Measurements from ENCODE around the gene RCOR3. TPM values are rescaled to one million over a fixed set of nuclear protein-coding genes. Genes with fewer than 3 reads are reported as not detected.

The RCOR3 gene
- total and polyA plus RNA-seq, 10 of the 15 experiments (the other 5 are each of a cell fraction or from before 2014, with no cell fraction given) = 8.0 to 55.0 (median 25.1) TPM

DNA sequence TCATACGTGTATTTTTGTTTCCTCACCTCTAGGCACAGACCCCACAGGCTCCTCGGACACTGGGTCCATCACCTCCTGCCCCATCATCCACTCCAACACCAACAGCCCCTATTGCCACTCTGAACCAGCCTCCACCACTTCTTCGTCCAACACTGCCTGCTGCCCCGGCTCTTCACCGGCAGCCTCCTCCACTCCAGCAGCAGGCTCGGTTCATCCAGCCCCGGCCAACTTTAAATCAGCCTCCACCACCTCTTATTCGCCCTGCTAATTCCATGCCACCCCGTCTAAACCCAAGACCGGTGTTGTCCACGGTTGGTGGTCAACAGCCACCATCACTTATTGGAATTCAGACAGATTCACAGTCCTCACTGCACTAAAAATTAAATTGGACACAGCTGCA is 54.2 kb downstream of the RCOR3 start (continued):
- TF ChIP-seq IKZF1 (conservative IDR thresholded peaks at IDR 0.05) = no peak
- no peak for TF ChIP-seq TCF7 (IDR thresholded peaks at IDR 0.05; ENCODE audit: borderline replicate concordance)
- TF ChIP-seq CEBPB (IDR thresholded peaks at IDR 0.05; ENCODE audit: borderline replicate concordance in 1 of 2, low read depth in 2 of 2, low read length in 2 of 2) = no peak
- no peak for TF ChIP-seq GABPA (IDR thresholded peaks at IDR 0.05; ENCODE audit: low read depth)

DNA sequence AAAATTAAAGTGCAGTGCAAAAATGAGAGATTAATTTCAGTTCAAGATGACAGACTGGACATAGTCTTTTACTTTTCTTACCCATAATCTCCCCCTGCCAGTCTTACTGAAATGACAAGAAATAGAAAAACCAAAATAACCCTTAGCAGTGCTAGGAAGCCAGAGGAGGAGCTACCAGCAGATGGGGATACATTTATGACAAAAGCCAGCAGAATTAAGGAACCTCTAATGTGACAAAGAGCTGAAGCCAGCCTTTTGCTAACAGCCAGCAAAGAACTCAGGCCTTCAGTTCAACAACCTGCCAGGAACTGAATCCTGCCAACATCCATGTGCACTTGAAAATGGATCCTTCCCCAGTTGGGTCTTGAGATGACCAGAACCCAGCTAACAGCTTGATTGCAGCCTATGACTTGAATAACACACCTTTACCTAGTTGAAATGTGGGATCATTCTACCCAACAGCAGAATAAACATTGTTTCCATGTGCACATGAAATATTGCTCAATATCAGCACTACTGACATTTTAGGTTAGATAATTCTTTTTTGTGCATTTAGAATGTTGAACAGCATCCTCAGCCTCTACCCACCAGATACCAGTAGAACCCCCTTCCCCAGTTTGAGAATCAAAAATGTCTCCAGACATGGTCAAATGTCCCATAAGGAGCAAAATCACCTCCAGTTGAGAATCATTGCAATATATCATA is 59.6 kb downstream of the RCOR3 start:
- POLR2A ChIA-PET = interaction anchor here (0.6 kb wide), 1 partner anchor 10 kb away, joined by 6 read pairs; no protein-coding TSS in a partner anchor
- intact Hi-C loops (cut with micrococcal nuclease; ENCODE audit: unreplicated experiment) = no loop called here
- BruUV-seq (replicated peaks) = no TSS peak
- ATAC-seq = no peak
- Histone ChIP-seq H3K79me2 (ENCODE audit: control insufficient read depth, insufficient read depth, low read length) (no peaks in the 10 kb centered on the region), H3K27me3 (replicated peaks in 1 of 2; ENCODE audit: control insufficient read depth in 2 of 2, insufficient read depth in 2 of 2, low read length in 1 of 2) (no peaks in the 10 kb centered on the region), H3K27ac (ENCODE audit: control insufficient read depth, insufficient read depth) (no peak overlapping the region), H3K36me3 (ENCODE audit: control insufficient read depth in 2 of 2, insufficient read depth in 2 of 2, low read length in 1 of 2) (peaks cover 0 to 9% of the 10 kb centered on the region in 2 experiments; a peak in 1 of 4 replicates), H3K4me2 (ENCODE audit: control insufficient read depth, insufficient read depth) (no peak overlapping the region), H3K4me1 (ENCODE audit: control insufficient read depth, insufficient read depth, low read length) (no peaks in the 10 kb centered on the region), H2AFZ (ENCODE audit: control insufficient read depth, low read depth, low read length) (no peak overlapping the region), H3K4me3 (no peak overlapping the region), H3K9ac (ENCODE audit: control insufficient read depth, insufficient read depth, low read length) (no peak overlapping the region), H3K9me3 (replicated peaks; ENCODE audit: control insufficient read depth, insufficient read depth, low read length) (no peaks in the 10 kb centered on the region), H4K20me1 (ENCODE audit: control insufficient read depth, insufficient read depth) (no peaks in the 10 kb centered on the region)
- SMC1A ChIA-PET (ENCODE audit: uncharacterized antibody, unreplicated experiment) = interaction anchor here (0.7 to 1.4 kb wide), 3 partner anchors 161 to 339 kb away, joined by 3 read pairs; no protein-coding TSS in a partner anchor
- RAD21 ChIA-PET (ENCODE audit: unreplicated experiment) = no interaction called here
- DNase-seq (ENCODE audit: low read depth, low spot score) = no peak
- CTCF ChIA-PET = interaction anchor here (0.8 kb wide), 1 partner anchor 158 kb away, joined by 3 read pairs; no protein-coding TSS in a partner anchor
- in situ Hi-C loops (cut with MboI) = no loop called here
- TF ChIP-seq, protein P1, sequence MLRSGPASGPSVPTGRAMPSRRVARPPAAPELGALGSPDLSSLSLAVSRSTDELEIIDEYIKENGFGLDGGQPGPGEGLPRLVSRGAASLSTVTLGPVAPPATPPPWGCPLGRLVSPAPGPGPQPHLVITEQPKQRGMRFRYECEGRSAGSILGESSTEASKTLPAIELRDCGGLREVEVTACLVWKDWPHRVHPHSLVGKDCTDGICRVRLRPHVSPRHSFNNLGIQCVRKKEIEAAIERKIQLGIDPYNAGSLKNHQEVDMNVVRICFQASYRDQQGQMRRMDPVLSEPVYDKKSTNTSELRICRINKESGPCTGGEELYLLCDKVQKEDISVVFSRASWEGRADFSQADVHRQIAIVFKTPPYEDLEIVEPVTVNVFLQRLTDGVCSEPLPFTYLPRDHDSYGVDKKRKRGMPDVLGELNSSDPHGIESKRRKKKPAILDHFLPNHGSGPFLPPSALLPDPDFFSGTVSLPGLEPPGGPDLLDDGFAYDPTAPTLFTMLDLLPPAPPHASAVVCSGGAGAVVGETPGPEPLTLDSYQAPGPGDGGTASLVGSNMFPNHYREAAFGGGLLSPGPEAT (IDR thresholded peaks at IDR 0.05; ENCODE audit: low read depth) = no peak
- TF ChIP-seq NFYA (IDR thresholded peaks at IDR 0.05; ENCODE audit: borderline replicate concordance, low read depth, low read length) (no peak), SIN3A (IDR thresholded peaks at IDR 0.05; ENCODE audit: low read depth, low read length) (no peak), POLR2AphosphoS5 (IDR thresholded peaks at IDR 0.05; ENCODE audit: low read length) (no peak), CHD4 (IDR thresholded peaks at IDR 0.05) (no peak), POLR2AphosphoS2 (IDR thresholded peaks at IDR 0.05; ENCODE audit: low read depth, low read length) (no peak), RAD51 (IDR thresholded peaks at IDR 0.05) (no peak), TAF1 (IDR thresholded peaks at IDR 0.05; ENCODE audit: borderline replicate concordance, low read depth, low read length) (no peak), CREM (IDR thresholded peaks at IDR 0.05; ENCODE audit: low read depth) (no peak), STAT3 (IDR thresholded peaks at IDR 0.05; ENCODE audit: low read depth, low read length) (no peak), STAT1 (conservative IDR thresholded peaks at IDR 0.05) (no peak)
- FAIRE-seq = peak; percentile 23

All from GM12878 (cell line).